NCI-H69 (cell line): Measurements from ENCODE around the gene OR5AS1.
"Not testable (repeated sequence)": the region's sequence is repeated elsewhere in the genome, so short reads cannot be mapped to it uniquely, and the experiment has no call there.

Experiments used
- DNase-seq: peaks from one replicate; lab custom pipeline; 2025; lab: John Stamatoyannopoulos, UW

The OR5AS1 gene

GRCh38 chr11:56027354-56027753 is at the start of gene OR5AS1:
OR5AS1 (plus strand) TSS chr11:56027654; CDS start chr11:56030419, 2,765 bp downstream.
- no peak for DNase-seq

GRCh38 chr11:55994525-55994924 is 32.9 kb upstream of the OR5AS1 start, which contains the start of gene OR5F1:
OR5F1 (minus strand) TSS chr11:55994625; CDS start chr11:55994625, 0 bp downstream.
- DNase-seq, result no peak

GRCh38 chr11:56010716-56011115 is 16.7 kb upstream of the OR5AS1 start:
- DNase-seq, result no peak

GRCh38 chr11:56013805-56014204 is 13.6 kb upstream of the OR5AS1 start:
- no peak for DNase-seq

GRCh38 chr11:56045538-56045937 is 18.1 kb downstream of the OR5AS1 start:
- no peak for DNase-seq

GRCh38 chr11:56048480-56048879 is 21.0 kb downstream of the OR5AS1 start:
- no peak for DNase-seq

- DNase-seq, result no peak
These were observed 22.0 kb downstream of the OR5AS1 start for GRCh38 chr11:56049487-56049886.

GRCh38 chr11:56056366-56056765 is 28.9 kb downstream of the OR5AS1 start:
- not testable (repeated sequence) for DNase-seq

- DNase-seq, result not testable (repeated sequence)
These were observed 30.3 kb downstream of the OR5AS1 start for GRCh38 chr11:56057661-56058237.

GRCh38 chr11:56058260-56058780 is 30.9 kb downstream of the OR5AS1 start:
- DNase-seq, result not testable (repeated sequence)

- DNase-seq, result no peak
These were observed 39.5 kb downstream of the OR5AS1 start for GRCh38 chr11:56066980-56067379.
